ENCODE data around the gene AMBRA1.

Gene AMBRA1

GRCh38 chr11:46574656-46575055, 19.2 kb downstream of the AMBRA1 start:
- no peak for DNase-seq

GRCh38 chr11:46570790-46571398, 22.9 kb downstream of the AMBRA1 start:
- DNase-seq = no peak

GRCh38 chr11:46565232-46565840, 28.5 kb downstream of the AMBRA1 start:
- no peak for DNase-seq

GRCh38 chr11:46564459-46564858, 29.4 kb downstream of the AMBRA1 start:
- no peak for DNase-seq

DNA sequence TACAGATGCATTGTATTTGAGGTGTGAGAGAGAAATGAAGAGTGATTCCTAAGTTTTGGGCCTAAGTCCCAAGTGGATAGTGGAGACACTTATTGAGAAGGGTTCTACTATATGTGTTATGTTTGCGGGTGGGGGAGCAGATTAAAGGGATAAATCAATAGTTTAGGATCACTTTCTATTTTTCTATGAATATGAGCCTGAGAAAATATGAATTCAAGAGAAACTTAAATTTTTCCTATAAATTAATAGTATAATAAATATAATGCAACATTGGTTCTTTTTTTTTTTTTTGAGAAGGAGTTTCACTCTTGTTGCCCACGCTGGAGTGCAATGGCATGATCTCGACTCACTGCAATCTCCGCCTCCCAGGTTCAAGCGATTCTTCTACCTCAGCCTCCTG, 31.3 kb downstream of the AMBRA1 start:
- no peak for DNase-seq

DNA sequence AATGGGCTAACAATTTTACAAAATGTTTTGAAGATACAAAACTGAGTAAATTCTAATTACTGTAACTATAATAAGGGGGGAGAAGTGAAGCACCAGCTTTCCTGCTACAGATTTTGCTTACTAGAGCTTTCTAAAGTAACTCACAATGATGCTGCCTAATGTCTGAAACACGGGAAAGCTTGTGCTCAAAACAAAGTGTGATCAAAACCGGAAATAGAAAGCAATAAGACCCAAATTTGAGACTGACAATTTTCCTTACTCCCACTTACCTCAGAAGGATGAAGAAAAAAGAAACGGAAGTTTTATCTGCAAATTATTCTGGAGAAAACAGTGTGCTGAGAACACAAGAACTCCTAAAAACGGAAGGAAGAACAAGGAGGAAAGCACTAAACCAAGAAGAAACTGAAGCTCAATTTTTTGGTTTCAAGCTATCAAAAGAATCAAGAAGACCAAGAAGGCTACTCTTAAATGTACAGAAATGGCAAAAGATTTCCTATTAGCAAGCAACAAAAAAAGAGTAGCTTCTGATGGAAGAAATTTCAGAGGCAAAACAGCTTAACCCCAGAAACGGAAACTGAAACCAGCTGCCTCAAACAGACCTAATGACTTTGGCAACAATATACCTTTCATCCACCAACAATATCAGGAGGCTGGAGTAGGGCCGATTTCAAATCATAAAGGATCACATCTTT, 33.4 kb downstream of the AMBRA1 start:
- DNase-seq = no peak

GRCh38 chr11:46559815-46560214, 34.0 kb downstream of the AMBRA1 start:
- DNase-seq = no peak

DNA sequence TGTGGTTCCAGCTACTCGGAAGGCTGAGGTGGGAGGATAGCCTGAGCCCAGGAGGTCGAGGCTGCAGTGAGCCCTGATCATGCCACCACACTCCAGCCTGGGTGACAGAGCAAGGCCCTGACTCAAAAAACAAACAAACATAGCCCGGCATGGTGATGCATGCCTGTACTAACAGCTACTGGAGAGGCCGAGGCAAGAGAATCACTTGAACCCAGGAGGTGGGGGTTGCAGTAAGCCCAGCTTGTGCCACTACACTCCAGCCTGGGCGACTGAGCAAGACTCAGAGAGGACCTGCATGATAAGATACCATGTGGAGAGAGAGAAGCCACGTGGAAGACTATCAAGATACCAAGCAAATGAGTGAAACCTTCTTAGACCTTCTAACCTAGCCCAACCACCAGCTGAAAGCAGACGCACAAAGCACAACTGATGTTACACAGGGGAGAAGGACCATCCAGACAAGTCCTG, 36.1 kb downstream of the AMBRA1 start:
- DNase-seq = no peak

GRCh38 chr11:46555267-46556054, 38.4 kb downstream of the AMBRA1 start:
- DNase-seq = no peak

- no peak for DNase-seq
Observed at GRCh38 chr11:46554213-46555147, 39.3 kb downstream of the AMBRA1 start.

- no peak for DNase-seq
Observed at GRCh38 chr11:46553814-46554212, 40.0 kb downstream of the AMBRA1 start.

DNA sequence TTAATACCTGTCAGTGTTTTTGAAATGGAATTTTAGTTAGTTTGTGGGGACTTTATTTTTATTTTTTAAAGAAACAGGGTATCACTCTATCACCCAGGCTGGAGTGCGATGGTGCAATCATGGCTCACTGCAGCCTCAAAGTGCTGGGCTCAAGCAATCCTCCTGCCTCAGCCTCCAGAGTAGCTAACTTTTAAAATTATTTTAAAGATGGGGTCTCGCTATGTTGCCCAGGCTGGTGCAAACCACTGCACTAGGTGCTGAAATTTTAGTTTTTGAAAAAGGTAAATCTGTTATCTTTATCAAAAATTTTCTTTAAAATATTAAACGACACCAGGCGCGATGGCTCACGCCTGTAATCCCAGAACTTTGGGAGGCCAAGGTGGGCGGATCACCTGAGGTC, 42.6 kb downstream of the AMBRA1 start:
- no peak for DNase-seq

DNA sequence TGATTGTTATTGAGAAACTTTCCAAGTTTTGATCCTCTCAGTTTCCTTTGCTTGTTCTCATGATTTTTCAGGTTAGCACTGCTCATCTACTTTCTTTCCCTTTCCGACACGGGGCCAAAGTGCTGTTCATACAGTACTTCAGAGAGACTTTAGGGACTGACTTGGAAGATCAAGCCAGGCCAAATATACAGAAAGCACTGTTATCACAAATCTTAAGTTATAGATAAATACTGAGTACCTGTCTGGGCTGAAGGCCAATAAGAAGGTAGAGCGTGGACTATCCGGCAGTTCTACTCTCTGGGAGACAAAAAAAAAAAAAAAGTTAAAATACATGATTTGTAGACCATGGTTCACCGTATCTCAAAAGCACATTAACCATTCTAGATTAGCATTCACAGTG, 46.2 kb downstream of the AMBRA1 start:
- no peak for DNase-seq

DNA sequence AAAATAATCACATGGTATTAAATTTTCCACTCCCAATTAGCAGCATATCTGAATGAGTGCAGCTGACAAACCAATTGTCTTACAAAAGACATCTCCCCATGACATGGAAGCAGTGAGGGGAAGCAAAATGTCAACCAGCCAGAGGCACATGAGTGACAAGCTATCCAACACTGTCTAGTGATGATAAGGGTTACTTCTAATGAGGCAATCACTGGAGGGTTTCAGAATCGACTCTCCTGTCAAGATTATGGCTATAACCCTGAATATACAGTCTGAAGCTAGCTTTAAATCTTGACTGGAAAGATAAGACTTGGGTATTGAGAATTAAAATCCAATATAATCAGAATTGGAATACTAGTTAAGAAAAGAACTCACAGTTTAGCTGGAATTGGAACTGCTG, 50.3 kb downstream of the AMBRA1 start:
- DNase-seq = no peak

DNA sequence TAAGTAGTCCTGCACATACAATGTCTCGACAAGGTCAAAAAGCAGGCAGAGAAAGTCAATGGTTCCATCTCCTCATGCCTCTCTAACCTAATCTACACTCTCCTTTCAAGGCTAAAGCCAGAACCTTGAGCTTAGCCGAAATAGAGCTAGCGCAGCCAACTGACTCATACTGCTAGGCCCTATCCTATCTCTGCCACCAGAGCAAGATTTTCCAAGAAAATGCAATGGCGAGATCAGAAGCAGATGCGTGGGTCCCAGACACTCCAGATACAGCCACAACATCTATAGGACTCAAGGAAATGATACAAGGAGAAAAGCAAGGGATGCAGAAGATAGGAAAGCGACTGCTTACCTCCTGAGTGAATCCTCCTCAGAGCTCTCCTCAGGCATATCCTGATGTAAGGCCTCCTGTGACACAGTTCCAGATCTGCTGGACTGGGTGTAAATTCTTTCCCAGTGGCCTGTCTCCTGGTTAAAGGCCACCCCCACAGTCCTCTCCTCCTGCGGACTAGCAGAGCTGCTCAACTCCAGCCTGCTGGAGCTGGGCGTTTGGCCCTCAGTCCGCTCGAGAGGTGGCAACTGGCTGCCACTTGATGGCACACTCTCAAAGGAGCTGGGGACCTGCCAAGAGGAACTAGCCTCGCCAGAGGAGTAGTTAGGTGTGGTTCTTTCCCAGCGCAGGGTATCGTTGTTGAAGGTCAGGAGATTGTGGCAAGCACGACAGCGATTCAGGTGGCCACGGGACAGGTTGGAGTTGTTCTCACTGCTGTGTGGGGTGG, 52.0 kb downstream of the AMBRA1 start:
- no peak for DNase-seq

DNA sequence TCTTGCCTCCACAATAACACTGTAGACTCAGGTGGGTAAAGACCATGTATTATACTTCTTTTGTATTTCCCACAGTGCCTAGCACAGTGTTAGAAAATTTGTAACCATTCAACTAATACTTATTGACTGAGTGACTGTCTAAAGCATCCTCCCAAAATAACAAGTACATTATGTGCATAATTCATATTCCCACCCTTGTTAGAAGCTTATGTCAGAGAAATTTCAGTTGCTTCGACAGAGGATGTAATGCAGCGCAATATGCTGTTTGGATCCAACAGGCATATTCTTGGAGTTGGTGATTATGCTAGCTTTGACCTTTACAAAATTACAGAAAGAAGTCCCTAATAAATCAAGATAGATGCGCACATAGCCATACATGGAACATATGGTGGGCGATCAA, 53.0 kb downstream of the AMBRA1 start:
- no peak for DNase-seq

GRCh38 chr11:46537537-46538295, 56.1 kb downstream of the AMBRA1 start:
- DNase-seq = peak; percentile 10

GRCh38 chr11:46537121-46537520, 56.7 kb downstream of the AMBRA1 start:
- no peak for DNase-seq

DNA sequence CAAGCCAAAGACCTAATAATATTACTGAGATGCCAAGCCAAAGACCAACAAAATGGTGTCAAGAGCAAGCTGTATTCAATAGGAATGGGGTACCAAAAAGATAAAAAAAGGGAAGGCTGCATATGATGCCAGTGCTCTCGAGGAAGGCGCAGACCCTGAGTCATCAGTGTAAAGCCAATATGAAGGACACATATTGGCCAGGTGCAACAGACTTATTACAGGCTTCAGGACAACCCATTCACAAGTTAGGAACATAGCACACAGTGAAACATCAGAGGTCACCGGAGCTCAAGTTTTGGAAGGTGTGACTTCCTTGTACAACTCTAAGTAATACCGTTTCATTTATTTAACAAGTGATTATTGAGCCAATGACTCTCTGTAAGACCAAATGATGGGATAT, 58.1 kb downstream of the AMBRA1 start:
- DNase-seq = no peak

DNA sequence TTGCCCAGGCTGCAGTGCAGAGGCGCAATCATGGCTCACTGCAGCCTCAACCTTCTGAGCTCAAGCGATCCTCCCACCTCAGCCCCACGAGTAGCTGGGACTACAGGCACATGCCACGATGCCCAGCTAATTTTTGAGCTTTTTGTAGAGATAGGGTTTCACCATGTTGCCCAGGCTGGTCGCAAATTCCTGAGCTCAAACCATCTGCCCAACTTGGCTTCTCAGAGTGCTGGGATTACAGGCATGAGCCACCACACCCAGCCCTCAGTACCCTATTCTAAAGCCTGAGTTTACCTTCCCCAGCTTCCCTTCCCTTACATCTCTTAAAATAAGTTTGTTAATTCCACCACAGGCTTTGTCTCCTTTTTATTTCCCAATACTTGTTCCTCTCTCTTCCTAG, 59.1 kb downstream of the AMBRA1 start:
- DNase-seq = no peak
